Brain microvascular endothelial cell (primary cell): ENCODE results near the gene BEST1.
"Not testable (repeated sequence)": the region's sequence is repeated elsewhere in the genome, so short reads cannot be mapped to it uniquely, and the experiment has no call there.

Source experiments
- DNase-seq: peaks from one replicate; pipeline ENCODE4 v3.0.0-alpha.2; 2020
- H3K27ac ChIP-seq: fragments of 250-450 bp; sonication (Bioruptor Pico); 2 replicates; pipeline ENCODE4 v1.5.1; 2020; ENCODE audit warnings: mild to moderate bottlenecking, moderate library complexity
- H3K27me3 ChIP-seq: fragments of 250-450 bp; sonication (Bioruptor Pico); replicated peaks from 2 replicates; pipeline ENCODE4 v1.5.1; 2020; ENCODE audit warnings: mild to moderate bottlenecking
- H3K36me3 ChIP-seq: fragments of 250-450 bp; sonication (Bioruptor Pico); replicated peaks from 2 replicates; pipeline ENCODE4 v1.5.1; 2020; ENCODE audit warnings: mild to moderate bottlenecking
- H3K4me3 ChIP-seq: 2 replicates; pipeline ENCODE4 v1.5.1; 2011; ENCODE audit warnings: low read depth, mild to moderate bottlenecking, control low read depth, low read length, moderate library complexity
- in situ Hi-C: cut with HindIII; loops from 2 replicates; pipeline ENCODE4 v1.10.0; 2017; ENCODE audit warnings: low sequenced_read_pairs, low pct_ligation_motif_present
- TF ChIP-seq, protein P1 (sequence below): IDR thresholded peaks from 2 replicates; pipeline ENCODE4 v1.5.1; 2011; ENCODE audit warnings: low read depth, mild to moderate bottlenecking, moderate library complexity, low read length, control low read depth, inconsistent platforms; ENCODE audit errors: missing control alignments

Gene BEST1

GRCh38 chr11:61963016-61963281 lies 12.8 kb downstream of the BEST1 start:
- H3K4me3 ChIP-seq, result no peak overlapping the region
- no peak for DNase-seq
- TF ChIP-seq, protein P1, sequence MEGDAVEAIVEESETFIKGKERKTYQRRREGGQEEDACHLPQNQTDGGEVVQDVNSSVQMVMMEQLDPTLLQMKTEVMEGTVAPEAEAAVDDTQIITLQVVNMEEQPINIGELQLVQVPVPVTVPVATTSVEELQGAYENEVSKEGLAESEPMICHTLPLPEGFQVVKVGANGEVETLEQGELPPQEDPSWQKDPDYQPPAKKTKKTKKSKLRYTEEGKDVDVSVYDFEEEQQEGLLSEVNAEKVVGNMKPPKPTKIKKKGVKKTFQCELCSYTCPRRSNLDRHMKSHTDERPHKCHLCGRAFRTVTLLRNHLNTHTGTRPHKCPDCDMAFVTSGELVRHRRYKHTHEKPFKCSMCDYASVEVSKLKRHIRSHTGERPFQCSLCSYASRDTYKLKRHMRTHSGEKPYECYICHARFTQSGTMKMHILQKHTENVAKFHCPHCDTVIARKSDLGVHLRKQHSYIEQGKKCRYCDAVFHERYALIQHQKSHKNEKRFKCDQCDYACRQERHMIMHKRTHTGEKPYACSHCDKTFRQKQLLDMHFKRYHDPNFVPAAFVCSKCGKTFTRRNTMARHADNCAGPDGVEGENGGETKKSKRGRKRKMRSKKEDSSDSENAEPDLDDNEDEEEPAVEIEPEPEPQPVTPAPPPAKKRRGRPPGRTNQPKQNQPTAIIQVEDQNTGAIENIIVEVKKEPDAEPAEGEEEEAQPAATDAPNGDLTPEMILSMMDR, result no peak
- H3K36me3 ChIP-seq, result peaks cover 22% of the 10 kb centered on the region
- H3K27me3 ChIP-seq, result no peaks in the 10 kb centered on the region
- H3K27ac ChIP-seq, result no peak overlapping the region
- in situ Hi-C loops, result no loop called here

GRCh38 chr11:61963282-61964057 lies 13.3 kb downstream of the BEST1 start:
- no peak for DNase-seq
- TF ChIP-seq, protein P1, result no peak
- Histone ChIP-seq H3K4me3 (no peak overlapping the region), H3K36me3 (peaks cover 22% of the 10 kb centered on the region), H3K27me3 (no peaks in the 10 kb centered on the region), H3K27ac (no peak overlapping the region)
- in situ Hi-C loops, result no loop called here

- TF ChIP-seq, protein P1, result no peak
- peak overlapping the region; percentile 83 for H3K4me3 ChIP-seq
- no peak for DNase-seq
- peaks cover 22% of the 10 kb centered on the region for H3K36me3 ChIP-seq
- in situ Hi-C loops, result no loop called here
- no peak overlapping the region for H3K27ac ChIP-seq
- H3K27me3 ChIP-seq, result no peaks in the 10 kb centered on the region
These were observed 14.0 kb downstream of the BEST1 start for GRCh38 chr11:61964058-61964665.

DNA sequence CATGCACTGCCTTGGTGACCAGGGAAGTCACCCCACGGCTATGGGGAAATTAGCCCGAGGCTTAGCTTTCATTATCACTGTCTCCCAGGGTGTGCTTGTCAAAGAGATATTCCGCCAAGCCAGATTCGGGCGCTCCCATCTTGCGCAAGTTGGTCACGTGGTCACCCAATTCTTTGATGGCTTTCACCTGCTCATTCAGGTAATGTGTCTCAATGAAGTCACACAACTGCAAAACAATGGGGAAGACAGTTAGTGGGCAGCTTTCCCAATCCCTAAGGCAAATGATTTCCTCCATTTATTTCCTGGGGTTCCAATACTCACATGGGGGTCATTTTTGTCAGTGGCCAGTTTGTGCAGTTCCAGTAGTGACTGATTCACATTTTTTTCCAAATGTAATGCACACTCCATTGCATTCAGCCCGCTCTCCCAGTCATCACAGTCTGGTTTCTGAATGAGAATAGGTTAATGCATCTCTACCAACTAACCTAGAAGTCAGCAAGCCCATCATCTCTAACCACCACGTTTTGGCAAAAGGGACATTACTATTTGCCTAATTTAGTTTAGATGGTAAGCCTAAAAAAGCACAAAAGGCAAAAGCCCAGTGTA lies 14.6 kb downstream of the BEST1 start:
- H3K4me3 ChIP-seq, result peak overlapping the region; percentile 83
- DNase-seq, H3K27ac ChIP-seq, in situ Hi-C loops, H3K27me3 ChIP-seq: not testable (repeated sequence)
- peaks cover 22% of the 10 kb centered on the region for H3K36me3 ChIP-seq

DNA sequence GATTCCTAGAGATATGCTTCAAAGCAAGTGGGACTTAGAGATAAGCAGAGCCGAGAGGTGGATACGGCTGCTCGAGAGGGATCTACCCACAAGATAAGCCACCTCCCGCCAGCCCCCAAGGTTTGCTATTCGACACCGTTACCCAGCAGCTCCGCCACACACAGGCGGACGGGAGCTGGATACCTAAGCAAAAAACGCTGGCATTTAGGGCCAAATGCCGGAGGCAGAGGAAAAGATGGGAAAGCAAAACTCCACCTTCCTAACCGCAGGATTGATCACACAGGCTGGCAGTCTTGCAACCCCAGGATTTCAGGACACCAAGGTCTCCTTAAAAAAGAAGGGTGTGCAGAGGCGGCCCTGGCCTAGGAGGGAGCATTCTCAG lies 16.6 kb downstream of the BEST1 start:
- in situ Hi-C loops, result no loop called here
- DNase-seq, result peak; percentile 14
- H3K27ac ChIP-seq, result peak overlapping the region; percentile 76

More for the DNA sequence above, 16.6 kb downstream of the BEST1 start:
- Histone ChIP-seq H3K27me3 (no peaks in the 10 kb centered on the region), H3K36me3 (peaks cover 22% of the 10 kb centered on the region), H3K4me3 (peak overlapping the region; percentile 83)
- TF ChIP-seq, protein P1, result no peak
